H1 (cell line): ENCODE measurements around the gene MLKL.

ENCODE experiments used
- JUND ChIP-seq: IDR thresholded peaks from 2 replicates; pipeline ENCODE4 v1.6.1; 2011; ENCODE audit warnings: mild to moderate bottlenecking, improper control_type of control experiment, low read length
- SAP30 ChIP-seq: fragments of 300-600 bp; sonication (generic); IDR thresholded peaks from 2 replicates; pipeline ENCODE4 v1.7.1; 2012; ENCODE audit warnings: low read length, moderate library complexity, mild to moderate bottlenecking, inconsistent platforms; ENCODE audit not compliant: insufficient read depth, insufficient replicate concordance
- ZNF274 ChIP-seq: IDR thresholded peaks from 2 replicates; pipeline ENCODE4 v1.7.0; 2012; ENCODE audit warnings: low read length, borderline replicate concordance; ENCODE audit errors: extremely low read depth

DNA sequence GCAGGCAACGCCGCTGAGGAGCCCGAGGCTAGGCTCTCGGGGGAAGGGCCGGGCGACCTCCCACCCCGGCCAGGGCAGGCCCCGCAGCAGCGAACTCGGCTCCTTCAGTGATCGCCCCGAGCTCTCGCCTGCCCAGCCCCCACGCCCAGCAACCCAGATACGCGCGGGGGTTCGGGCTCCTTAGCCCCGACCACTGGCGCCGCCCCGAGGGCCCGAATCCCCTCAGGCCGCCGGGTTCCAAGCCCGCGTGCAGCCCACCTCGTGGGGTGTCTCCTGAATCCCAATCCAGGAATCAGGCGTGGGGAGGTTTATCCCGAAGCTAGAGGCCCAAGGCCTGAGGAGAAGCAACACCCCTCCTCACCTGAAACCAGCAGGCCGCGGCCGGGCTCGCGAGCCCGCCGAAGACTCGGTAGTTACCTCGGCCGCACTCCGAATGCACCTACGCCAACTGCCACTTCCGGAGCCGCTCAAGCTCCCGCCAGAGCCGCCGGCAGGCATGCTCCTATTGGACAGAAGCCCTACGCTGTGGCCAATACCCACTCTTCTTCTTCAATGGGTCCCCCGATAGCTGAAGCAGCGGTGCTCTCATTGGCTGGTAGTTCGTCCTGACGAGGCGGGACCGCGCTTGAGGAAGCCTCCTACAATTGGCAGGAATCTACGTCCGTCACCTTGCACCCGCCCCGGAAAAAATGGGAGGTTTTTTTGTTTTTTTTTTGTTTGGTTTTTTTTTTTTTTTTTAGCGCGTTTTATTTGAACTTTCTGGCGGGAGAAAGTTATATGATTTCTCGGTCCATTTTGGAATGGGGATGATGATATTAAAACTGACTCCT is 34.0 kb downstream of the MLKL start, which contains the start of gene RFWD3:
- TF ChIP-seq ZNF274: no peak
- TF ChIP-seq SAP30: no peak
- TF ChIP-seq JUND: no peak
